Endothelial cell of umbilical vein (primary cell): ENCODE data around the gene TPT1.
A peak's percentile ranks its signal among the peaks of the same experiment; 100 is the strongest.

Experiments used
- EZH2 ChIP-seq: IDR thresholded peaks from 2 replicates; pipeline ENCODE4 v1.6.1; 2012; ENCODE audit warnings: borderline replicate concordance, low read depth, mild to moderate bottlenecking, moderate library complexity, low read length, inconsistent platforms; ENCODE audit not compliant: severe bottlenecking
- FOS ChIP-seq: IDR thresholded peaks from 2 replicates; pipeline ENCODE4 v1.6.1; 2011; ENCODE audit warnings: mild to moderate bottlenecking, low read length, moderate library complexity, borderline replicate concordance; ENCODE audit not compliant: insufficient read depth
- GATA2 ChIP-seq: IDR thresholded peaks from 2 replicates; pipeline ENCODE4 v1.7.0; 2011; ENCODE audit warnings: low read depth, mild to moderate bottlenecking, moderate library complexity, mixed read lengths, low read length; ENCODE audit not compliant: insufficient read length, insufficient read depth
- JUN ChIP-seq: IDR thresholded peaks from 2 replicates; pipeline ENCODE4 v1.6.1; 2011; ENCODE audit warnings: borderline replicate concordance, low read depth; ENCODE audit not compliant: insufficient read length, insufficient read depth
- MYC ChIP-seq: IDR thresholded peaks from one replicate; pipeline ENCODE4 v1.6.1; 2011; ENCODE audit warnings: mild to moderate bottlenecking, low read depth, low read length
- POLR2A ChIP-seq: IDR thresholded peaks from 2 replicates; pipeline ENCODE4 v1.6.1; 2012; ENCODE audit warnings: low read depth, mild to moderate bottlenecking, control low read depth, low read length
- POLR2AphosphoS5 ChIP-seq: IDR thresholded peaks from 2 replicates; pipeline ENCODE4 v1.6.1; 2012; ENCODE audit warnings: low read depth, mild to moderate bottlenecking, control low read depth, low read length, moderate library complexity; ENCODE audit not compliant: insufficient read depth
- TF ChIP-seq, protein P1 (sequence below), 2 donors: IDR thresholded peaks; 1 replicate in 1 of 2; 2 replicates in 1 of 2; pipeline ENCODE4 v1.5.1; 2011; ENCODE audit warnings: low read length in 2 of 2, mild to moderate bottlenecking in 2 of 2, moderate library complexity in 2 of 2, control low read depth in 1 of 2, inconsistent platforms in 1 of 2, low read depth in 1 of 2; ENCODE audit not compliant: insufficient read depth in 1 of 2; ENCODE audit errors: extremely low read depth in 1 of 2
- TF ChIP-seq, protein P2 (sequence below): IDR thresholded peaks from 2 replicates; pipeline ENCODE4 v1.6.1; 2011; ENCODE audit not compliant: insufficient read depth, insufficient read length

DNA sequence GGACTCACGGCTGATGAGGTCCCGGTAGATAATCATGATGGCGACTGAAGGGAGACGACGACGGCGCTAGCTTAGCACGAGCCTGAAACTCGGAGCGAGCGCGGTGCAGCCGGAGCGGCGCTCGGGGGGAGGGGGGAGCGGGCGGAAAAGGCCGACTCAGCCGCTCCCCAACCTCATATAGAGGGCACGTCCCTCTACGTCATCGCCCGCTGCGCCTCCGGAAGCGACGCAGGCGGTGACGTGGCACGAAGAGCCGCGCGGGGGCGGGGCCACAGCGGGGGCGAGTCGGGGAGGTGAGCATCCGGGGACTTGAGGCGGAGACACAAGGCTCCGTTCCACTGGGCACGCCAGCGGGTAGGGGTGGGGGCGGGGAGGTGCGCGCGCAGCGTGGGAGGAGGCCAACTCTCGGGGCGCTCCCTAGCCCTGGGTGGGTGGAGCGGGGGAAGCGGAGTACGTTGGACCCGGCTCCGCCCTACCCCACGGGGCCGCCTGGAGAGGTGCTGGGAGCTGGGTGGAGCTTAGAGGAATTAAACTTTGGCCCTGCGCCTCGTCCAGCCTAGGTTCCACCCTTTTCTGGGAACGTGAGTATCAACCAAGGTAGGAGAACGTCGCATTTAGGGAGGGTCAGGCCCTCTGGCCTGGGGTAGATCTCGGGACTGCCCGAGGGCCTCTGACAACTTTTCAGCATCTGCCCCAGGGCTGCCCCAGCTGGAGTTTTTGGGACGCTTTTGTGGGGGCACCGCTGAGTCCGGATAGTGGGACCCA is at the start of gene TPT1:
- no peak for TF ChIP-seq EZH2
- TF ChIP-seq, protein P1, sequence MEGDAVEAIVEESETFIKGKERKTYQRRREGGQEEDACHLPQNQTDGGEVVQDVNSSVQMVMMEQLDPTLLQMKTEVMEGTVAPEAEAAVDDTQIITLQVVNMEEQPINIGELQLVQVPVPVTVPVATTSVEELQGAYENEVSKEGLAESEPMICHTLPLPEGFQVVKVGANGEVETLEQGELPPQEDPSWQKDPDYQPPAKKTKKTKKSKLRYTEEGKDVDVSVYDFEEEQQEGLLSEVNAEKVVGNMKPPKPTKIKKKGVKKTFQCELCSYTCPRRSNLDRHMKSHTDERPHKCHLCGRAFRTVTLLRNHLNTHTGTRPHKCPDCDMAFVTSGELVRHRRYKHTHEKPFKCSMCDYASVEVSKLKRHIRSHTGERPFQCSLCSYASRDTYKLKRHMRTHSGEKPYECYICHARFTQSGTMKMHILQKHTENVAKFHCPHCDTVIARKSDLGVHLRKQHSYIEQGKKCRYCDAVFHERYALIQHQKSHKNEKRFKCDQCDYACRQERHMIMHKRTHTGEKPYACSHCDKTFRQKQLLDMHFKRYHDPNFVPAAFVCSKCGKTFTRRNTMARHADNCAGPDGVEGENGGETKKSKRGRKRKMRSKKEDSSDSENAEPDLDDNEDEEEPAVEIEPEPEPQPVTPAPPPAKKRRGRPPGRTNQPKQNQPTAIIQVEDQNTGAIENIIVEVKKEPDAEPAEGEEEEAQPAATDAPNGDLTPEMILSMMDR (IDR thresholded peaks at IDR 0.05; ENCODE audit: extremely low read depth in 1 of 2, insufficient read depth in 1 of 2, low read depth in 1 of 2, low read length in 2 of 2) = no peak
- peak; percentile 97 for TF ChIP-seq POLR2A
- peak; percentile 11 for TF ChIP-seq JUN
- TF ChIP-seq POLR2AphosphoS5 = peak; percentile 94
- no peak for TF ChIP-seq MYC
- TF ChIP-seq, protein P2, sequence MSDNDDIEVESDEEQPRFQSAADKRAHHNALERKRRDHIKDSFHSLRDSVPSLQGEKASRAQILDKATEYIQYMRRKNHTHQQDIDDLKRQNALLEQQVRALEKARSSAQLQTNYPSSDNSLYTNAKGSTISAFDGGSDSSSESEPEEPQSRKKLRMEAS = no peak
- peak; percentile 47 for TF ChIP-seq FOS
- no peak for TF ChIP-seq GATA2
